ENCODE measurements around the gene PM20D1.
"Not testable (repeated sequence)": the region's sequence is repeated elsewhere in the genome, so short reads cannot be mapped to it uniquely, and the experiment has no call there.

The PM20D1 gene

DNA sequence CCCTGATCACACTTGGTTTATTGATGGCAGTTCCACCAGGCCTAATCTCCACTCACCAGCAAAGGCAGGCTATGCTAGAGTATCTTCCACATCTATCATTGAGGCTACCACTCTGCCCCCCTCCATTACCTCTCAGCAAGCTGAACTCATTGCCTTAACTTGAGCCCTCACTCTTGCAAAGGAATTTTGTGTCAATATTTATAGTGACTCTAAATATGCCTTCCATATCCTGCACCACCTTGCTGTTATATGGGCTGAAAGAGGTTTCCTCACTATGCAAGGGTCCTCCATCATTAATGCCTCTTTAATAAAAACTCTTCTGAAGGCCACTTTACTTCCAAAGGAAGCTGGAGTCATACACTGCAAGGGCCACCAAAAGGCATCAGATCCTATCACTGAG lies 23.2 kb upstream of the PM20D1 start:
- H3K4me3 ChIP-seq (ENCODE audit: low read length); H3K9ac ChIP-seq (ENCODE audit: low read length); H3K36me3 ChIP-seq (ENCODE audit: control insufficient read depth, insufficient read depth, low read length); H3K27me3 ChIP-seq (ENCODE audit: control insufficient read depth, insufficient read depth, low read length); H3K4me1 ChIP-seq (ENCODE audit: control insufficient read depth, insufficient read depth, low read length); H3K9me3 ChIP-seq (ENCODE audit: control insufficient read depth, low read length): not testable (repeated sequence)

DNA sequence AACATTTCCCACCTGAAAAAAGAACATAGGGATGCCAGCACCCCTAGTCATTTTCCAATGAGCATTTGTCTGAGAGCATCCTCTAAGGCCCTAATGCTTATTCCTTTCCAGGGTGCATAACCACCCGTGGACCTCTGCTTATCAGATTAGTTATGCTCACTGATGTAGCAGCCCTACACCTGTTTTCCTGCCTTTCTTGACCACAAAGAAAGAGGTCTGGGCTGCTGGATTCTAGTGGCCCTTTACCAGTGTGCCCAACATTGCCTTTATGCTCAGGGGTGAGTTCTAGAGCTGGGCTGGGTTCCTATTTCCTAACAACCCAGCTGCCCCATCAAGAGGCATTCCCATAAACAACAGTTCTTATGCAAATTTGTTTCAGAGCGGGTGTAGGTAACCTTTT lies 20.3 kb upstream of the PM20D1 start:
- Histone ChIP-seq H3K36me3 (ENCODE audit: control insufficient read depth, insufficient read depth, low read length) (no peaks in the 10 kb centered on the region), H3K4me1 (ENCODE audit: control insufficient read depth, insufficient read depth, low read length) (no peaks in the 10 kb centered on the region), H3K27me3 (ENCODE audit: control insufficient read depth, insufficient read depth, low read length) (no peaks in the 10 kb centered on the region), H3K9me3 (ENCODE audit: control insufficient read depth, low read length) (no peaks in the 10 kb centered on the region), H3K4me3 (ENCODE audit: low read length) (no peak overlapping the region), H3K9ac (ENCODE audit: low read length) (no peak overlapping the region)

DNA sequence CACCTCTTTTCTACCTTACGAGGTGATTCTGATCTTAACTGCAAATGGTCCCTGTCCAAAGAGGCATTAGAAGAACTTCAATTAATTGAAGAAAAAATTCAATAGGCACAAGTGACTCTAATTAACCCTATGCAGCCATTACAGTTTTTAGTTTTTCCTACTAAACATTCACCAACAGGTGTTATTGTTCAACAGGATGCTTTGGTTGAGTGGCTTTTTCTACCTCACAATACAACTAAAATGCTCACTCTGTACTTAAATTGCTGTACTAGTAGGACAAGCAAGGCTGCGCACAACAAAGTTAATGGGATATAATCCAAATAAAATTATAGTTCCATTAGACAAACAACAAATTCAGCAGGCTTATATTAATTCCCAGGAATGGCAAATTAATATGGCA lies 11.6 kb upstream of the PM20D1 start:
- Histone ChIP-seq H3K4me3 (ENCODE audit: low read length) (no peak overlapping the region), H3K9me3 (ENCODE audit: control insufficient read depth, low read length) (no peaks in the 10 kb centered on the region), H3K4me1 (ENCODE audit: control insufficient read depth, insufficient read depth, low read length) (peaks cover 6% of the 10 kb centered on the region), H3K9ac (ENCODE audit: low read length) (no peak overlapping the region), H3K27me3 (ENCODE audit: control insufficient read depth, insufficient read depth, low read length) (no peaks in the 10 kb centered on the region), H3K36me3 (ENCODE audit: control insufficient read depth, insufficient read depth, low read length) (no peaks in the 10 kb centered on the region)

DNA sequence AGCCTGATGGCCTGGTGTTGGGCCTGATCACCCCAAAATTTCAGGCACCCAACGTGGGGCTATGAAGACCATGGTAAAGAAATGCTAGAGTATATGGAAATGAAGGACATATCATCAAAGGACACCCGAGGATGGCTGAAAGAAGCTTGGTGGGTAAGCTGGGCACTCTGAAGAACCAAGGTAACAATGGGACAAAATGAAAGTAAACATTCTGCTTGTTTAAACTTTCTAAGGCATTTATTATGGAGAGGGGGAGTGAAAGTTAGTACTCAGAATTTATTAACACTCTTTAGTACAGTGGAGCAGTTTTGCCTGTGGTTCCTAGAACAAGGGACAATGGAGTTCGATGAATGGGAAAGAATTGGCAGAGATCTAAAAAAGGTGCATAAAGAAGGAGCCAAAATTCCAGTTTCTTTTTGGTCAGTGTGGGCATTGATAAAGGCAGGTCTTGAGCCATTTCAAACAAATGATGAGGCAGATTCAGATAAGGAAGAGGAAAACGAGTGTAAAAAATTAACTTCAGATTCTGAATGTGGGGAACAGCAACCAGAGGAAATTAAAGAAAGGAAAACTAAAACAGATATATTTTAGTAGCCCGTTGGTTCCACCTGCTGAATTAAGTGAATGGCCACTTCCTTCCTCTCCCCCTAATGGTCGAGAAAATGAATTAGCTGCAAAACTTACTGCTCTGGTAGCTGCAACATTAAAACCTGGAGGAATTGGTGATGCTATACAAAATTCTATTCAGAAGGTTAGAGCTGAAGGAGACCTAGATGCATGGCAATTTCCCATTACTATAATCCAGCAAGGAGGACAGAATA lies 8.4 kb upstream of the PM20D1 start:
- no peak overlapping the region for H3K9ac ChIP-seq (ENCODE audit: low read length)
- no peaks in the 10 kb centered on the region for H3K9me3 ChIP-seq (ENCODE audit: control insufficient read depth, low read length)
- no peaks in the 10 kb centered on the region for H3K36me3 ChIP-seq (ENCODE audit: control insufficient read depth, insufficient read depth, low read length)
- no peak overlapping the region for H3K4me3 ChIP-seq (ENCODE audit: low read length)
- no peaks in the 10 kb centered on the region for H3K27me3 ChIP-seq (ENCODE audit: control insufficient read depth, insufficient read depth, low read length)
- peaks cover 6% of the 10 kb centered on the region for H3K4me1 ChIP-seq (ENCODE audit: control insufficient read depth, insufficient read depth, low read length)

DNA sequence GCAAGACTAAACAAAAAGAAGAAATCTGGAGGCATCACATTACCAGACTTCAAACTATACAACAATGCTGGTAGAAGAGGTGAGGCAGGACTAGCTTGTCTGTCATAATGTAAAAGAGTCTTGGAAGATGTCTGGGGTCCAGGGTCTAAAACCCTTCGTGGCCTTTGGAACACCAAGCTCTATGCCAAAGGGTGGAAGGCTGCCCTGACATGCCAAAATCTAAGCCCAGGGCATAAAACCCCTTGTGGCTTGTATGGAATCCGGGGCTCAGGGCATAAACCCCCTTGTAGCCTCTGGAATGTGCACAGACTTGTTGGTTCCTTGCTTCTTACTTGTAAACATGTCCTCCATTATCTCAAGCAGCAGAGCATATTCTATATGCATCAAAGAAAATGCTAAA lies 7.6 kb upstream of the PM20D1 start:
- H3K4me1 ChIP-seq (ENCODE audit: control insufficient read depth, insufficient read depth, low read length); H3K9me3 ChIP-seq (ENCODE audit: control insufficient read depth, low read length); H3K36me3 ChIP-seq (ENCODE audit: control insufficient read depth, insufficient read depth, low read length); H3K4me3 ChIP-seq (ENCODE audit: low read length); H3K27me3 ChIP-seq (ENCODE audit: control insufficient read depth, insufficient read depth, low read length); H3K9ac ChIP-seq (ENCODE audit: low read length): not testable (repeated sequence)

DNA sequence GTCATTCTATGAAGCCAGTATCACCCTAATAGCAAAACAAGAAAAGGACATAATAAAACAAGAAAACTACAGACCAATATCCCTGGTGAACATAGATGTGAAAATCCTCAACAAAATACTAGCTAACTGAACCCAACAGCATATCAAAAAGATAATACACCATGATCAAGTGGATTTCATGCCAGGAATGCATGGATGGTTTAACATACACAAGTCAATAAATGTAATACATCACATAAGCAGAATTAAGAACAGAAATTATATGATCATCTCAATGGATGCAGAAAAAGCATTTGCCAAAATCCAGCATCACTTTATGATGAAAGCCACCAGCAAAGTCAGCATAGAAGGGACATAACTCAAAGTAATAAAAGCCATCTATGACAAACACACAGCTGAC lies 6.5 kb upstream of the PM20D1 start:
- peaks cover 6% of the 10 kb centered on the region for H3K4me1 ChIP-seq (ENCODE audit: control insufficient read depth, insufficient read depth, low read length)
- no peak overlapping the region for H3K9ac ChIP-seq (ENCODE audit: low read length)
- no peaks in the 10 kb centered on the region for H3K9me3 ChIP-seq (ENCODE audit: control insufficient read depth, low read length)
- no peaks in the 10 kb centered on the region for H3K27me3 ChIP-seq (ENCODE audit: control insufficient read depth, insufficient read depth, low read length)
- no peaks in the 10 kb centered on the region for H3K36me3 ChIP-seq (ENCODE audit: control insufficient read depth, insufficient read depth, low read length)
- H3K4me3 ChIP-seq (ENCODE audit: low read length), result no peak overlapping the region

DNA sequence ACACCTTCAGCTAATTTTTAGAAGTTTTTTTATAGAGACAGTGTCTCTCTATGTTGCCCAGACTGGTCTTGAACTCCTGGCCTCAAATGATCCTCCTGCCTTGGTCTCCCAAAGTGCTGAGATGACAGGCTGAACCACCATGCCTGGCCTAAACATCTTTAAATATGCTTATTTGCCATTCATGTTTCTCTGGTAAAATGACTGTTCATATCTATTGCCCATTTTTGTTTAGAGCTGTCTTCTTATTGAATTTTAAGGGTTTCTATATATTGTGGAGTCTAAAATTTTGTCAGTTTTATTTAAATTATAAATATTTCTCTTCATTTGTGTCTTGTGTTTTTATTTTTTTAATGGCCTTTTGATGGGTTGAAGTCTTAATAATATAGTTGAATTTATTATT lies 3.0 kb upstream of the PM20D1 start:
- Histone ChIP-seq H3K27me3 (ENCODE audit: control insufficient read depth, insufficient read depth, low read length) (no peaks in the 10 kb centered on the region), H3K9ac (ENCODE audit: low read length) (no peak overlapping the region), H3K36me3 (ENCODE audit: control insufficient read depth, insufficient read depth, low read length) (no peaks in the 10 kb centered on the region), H3K9me3 (ENCODE audit: control insufficient read depth, low read length) (no peaks in the 10 kb centered on the region), H3K4me3 (ENCODE audit: low read length) (no peak overlapping the region), H3K4me1 (ENCODE audit: control insufficient read depth, insufficient read depth, low read length) (peaks cover 2% of the 10 kb centered on the region)

DNA sequence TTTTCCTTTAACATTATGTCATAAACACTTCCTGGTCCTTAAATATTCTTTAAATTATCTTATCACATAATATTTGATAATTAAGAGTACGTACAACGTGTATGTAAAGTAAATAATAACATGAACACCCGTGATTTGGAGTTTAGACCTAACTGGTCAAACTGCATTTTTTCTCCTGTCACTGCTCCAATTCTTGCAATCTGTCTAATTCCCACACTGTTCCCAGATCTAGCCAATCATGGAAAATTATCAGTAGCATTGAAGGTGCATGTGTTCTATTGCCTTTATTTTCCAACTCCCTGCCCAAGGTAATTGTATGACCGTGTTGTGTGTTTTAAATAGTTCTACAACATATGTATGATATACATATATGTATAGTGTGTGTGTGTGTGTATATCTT lies 2.1 kb upstream of the PM20D1 start:
- Histone ChIP-seq H3K4me1 (ENCODE audit: control insufficient read depth, insufficient read depth, low read length) (no peaks in the 10 kb centered on the region), H3K9ac (ENCODE audit: low read length) (no peak overlapping the region), H3K9me3 (ENCODE audit: control insufficient read depth, low read length) (no peaks in the 10 kb centered on the region), H3K36me3 (ENCODE audit: control insufficient read depth, insufficient read depth, low read length) (no peaks in the 10 kb centered on the region), H3K27me3 (ENCODE audit: control insufficient read depth, insufficient read depth, low read length) (no peaks in the 10 kb centered on the region), H3K4me3 (ENCODE audit: low read length) (no peak overlapping the region)

DNA sequence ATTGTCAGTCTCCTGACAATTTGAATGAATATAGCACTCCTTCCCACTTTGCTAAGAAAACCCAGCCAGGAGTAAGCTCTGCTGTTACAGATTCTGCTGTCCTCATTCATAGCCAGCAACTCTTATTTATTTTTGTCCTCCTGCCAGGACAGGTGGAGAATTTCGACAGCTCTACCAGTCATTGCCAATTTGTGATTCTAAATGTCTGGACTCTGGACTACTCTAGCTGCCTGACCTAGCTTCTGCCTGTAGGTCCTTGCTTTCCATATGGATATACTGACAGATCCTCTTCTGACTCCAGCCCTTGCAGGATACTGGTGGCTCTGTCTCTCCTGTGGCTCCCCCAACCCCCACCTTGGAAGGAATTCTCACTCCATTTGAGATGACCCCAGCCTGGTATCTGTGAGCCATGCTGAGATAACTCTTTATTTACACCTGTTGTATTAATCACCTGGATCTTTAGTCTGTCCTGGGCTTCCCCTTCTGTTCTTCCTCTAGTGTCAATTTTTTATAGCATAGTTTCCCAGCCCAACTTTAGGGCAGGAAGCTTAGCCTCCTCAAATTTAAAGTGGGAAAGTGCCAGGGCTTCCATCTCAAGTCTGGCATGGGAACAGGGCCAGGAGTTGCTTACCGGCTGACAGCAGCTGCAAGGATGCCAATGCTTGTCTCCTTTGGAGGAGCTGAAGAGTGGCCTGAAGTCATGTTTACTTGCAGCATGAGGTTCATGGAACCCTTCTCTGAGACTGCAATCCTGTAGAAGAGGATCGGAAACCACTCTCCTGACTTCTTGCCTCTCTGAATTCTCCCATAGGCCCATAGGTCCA lies 6.7 kb downstream of the PM20D1 start:
- Histone ChIP-seq H3K9me3 (ENCODE audit: control insufficient read depth, low read length) (no peaks in the 10 kb centered on the region), H3K9ac (ENCODE audit: low read length) (no peak overlapping the region), H3K4me3 (ENCODE audit: low read length) (no peak overlapping the region), H3K4me1 (ENCODE audit: control insufficient read depth, insufficient read depth, low read length) (no peaks in the 10 kb centered on the region), H3K27me3 (ENCODE audit: control insufficient read depth, insufficient read depth, low read length) (no peaks in the 10 kb centered on the region), H3K36me3 (ENCODE audit: control insufficient read depth, insufficient read depth, low read length) (no peaks in the 10 kb centered on the region)

DNA sequence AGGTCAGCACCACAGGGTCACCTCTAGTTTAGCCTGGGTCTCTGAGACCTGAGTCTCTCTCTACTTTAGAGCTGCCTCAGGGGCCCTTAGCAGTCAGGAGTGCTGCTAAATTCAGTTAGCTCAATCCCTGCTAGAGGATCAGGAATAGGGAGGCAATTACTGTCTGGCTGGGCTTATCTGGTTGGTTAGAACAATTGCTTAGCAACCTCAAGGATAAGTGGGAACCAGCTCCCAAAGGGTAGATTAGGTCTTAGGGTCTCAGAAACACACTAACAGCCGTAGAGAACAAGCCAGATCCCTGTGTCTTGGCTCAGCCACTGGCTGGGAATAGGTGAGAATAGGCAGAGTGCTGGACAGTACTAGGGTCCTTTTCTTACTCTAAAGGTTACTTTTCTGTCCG lies 7.7 kb downstream of the PM20D1 start:
- Histone ChIP-seq H3K36me3 (ENCODE audit: control insufficient read depth, insufficient read depth, low read length) (no peaks in the 10 kb centered on the region), H3K27me3 (ENCODE audit: control insufficient read depth, insufficient read depth, low read length) (no peaks in the 10 kb centered on the region), H3K4me3 (ENCODE audit: low read length) (no peak overlapping the region), H3K4me1 (ENCODE audit: control insufficient read depth, insufficient read depth, low read length) (no peaks in the 10 kb centered on the region), H3K9me3 (ENCODE audit: control insufficient read depth, low read length) (no peaks in the 10 kb centered on the region), H3K9ac (ENCODE audit: low read length) (no peak overlapping the region)

DNA sequence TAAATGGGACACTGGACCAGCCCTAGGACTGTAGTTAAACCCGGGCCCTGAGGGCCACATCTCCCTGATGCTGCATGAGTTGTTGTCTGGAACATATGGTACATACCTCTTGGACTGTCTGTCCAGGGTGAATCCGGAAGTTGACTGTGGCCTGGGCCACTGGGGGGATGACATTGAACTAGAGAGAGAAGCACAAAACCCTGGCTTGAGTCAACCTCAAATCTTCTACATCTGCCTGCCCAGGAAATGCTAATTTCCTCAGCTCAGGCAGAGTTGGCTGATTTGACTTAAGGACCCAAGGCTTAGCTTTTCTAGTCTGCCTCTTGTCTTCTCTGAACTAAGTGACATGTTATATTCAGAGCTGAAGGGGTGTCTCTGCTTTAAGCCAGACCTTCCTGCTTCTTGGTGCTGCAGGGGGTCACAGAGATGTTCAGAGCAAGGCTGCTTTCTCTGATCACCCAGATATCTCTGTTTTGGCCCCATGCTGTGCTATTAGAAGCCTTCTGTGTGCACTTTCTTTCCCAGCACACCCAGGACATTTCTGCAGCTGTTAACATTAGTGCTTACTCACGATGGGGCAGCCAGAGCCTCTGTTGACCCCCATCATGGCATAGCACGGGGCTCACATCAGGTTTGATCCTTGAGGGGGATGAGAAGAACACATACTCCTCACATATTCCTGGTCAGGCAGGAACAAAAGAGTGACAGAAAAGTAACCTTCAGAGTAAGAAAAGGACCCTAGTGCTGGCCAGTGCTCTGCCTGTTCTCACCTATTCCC lies 9.6 kb downstream of the PM20D1 start:
- Histone ChIP-seq H3K27me3 (ENCODE audit: control insufficient read depth, insufficient read depth, low read length) (no peaks in the 10 kb centered on the region), H3K9me3 (ENCODE audit: control insufficient read depth, low read length) (no peaks in the 10 kb centered on the region), H3K9ac (ENCODE audit: low read length) (no peak overlapping the region), H3K36me3 (ENCODE audit: control insufficient read depth, insufficient read depth, low read length) (no peaks in the 10 kb centered on the region), H3K4me3 (ENCODE audit: low read length) (no peak overlapping the region), H3K4me1 (ENCODE audit: control insufficient read depth, insufficient read depth, low read length) (no peaks in the 10 kb centered on the region)

DNA sequence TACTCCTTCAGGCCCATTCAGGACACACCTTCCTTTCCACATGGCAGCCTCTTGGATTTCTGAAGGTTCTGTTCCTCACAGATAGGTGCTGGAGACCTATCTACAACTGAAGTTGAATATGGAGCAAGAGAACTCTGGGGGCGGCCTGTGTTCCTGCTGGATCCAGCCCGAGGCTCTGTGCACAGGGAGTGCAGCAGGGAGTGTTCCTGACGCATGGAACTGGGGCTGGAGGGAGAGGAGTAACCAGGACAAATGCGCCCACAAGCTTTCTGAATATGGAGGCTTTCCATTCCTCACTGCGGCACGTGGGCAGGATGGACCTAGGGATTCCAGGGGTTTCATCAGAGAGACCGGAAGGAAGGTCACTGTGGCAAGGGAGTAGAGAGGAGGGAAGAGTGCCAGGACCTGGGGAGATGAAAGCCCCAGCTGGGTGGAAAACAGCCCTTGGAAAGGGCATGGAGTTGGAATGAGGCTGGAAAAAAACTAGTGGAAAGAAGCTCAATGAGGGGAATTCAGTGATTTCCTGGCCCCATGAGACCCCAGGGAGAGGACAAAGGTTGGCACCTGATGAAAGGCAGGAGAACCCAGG lies 12.5 kb downstream of the PM20D1 start:
- Histone ChIP-seq H3K27me3 (ENCODE audit: control insufficient read depth, insufficient read depth, low read length) (no peaks in the 10 kb centered on the region), H3K9ac (ENCODE audit: low read length) (no peak overlapping the region), H3K9me3 (ENCODE audit: control insufficient read depth, low read length) (no peaks in the 10 kb centered on the region), H3K36me3 (ENCODE audit: control insufficient read depth, insufficient read depth, low read length) (no peaks in the 10 kb centered on the region), H3K4me3 (ENCODE audit: low read length) (no peak overlapping the region), H3K4me1 (ENCODE audit: control insufficient read depth, insufficient read depth, low read length) (no peaks in the 10 kb centered on the region)
